NCI-H1105 treated with DMSO at 0.1 percent for 48 hours (cell line): Measurements from ENCODE around the gene EGF.
"Not testable (repeated sequence)": the region's sequence is repeated elsewhere in the genome, so short reads cannot be mapped to it uniquely, and the experiment has no call there.

Source experiments
- DNase-seq: peaks from one replicate; lab custom pipeline; 2025; lab: John Stamatoyannopoulos, UW

Gene EGF

DNA sequence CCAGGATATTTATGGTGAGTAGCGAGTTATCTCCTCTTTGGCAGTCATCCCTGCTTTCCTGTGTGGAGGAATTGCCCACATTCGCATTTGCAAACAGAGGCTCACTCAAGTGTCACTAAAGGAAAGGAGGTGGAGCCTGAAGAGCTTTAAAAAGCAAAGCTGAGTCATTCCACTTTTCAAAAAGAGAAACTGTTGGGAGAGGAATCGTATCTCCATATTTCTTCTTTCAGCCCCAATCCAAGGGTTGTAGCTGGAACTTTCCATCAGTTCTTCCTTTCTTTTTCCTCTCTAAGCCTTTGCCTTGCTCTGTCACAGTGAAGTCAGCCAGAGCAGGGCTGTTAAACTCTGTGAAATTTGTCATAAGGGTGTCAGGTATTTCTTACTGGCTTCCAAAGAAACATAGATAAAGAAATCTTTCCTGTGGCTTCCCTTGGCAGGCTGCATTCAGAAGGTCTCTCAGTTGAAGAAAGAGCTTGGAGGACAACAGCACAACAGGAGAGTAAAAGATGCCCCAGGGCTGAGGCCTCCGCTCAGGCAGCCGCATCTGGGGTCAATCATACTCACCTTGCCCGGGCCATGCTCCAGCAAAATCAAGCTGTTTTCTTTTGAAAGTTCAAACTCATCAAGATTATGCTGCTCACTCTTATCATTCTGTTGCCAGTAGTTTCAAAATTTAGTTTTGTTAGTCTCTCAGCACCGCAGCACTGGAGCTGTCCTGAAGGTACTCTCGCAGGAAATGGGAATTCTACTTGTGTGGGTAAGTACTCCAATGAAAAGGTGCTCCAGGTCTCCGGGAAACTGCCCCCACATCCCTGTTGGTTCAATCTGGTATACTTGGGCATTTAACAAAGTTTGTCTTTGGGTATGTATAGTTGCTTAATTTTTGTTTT lies at the start of gene EGF:
Gene EGF, plus strand, starts transcription at position 178 of the 890 bp plus-strand sequence. Its CDS starts 453 bp downstream, at position 631.
- no peak for DNase-seq

DNA sequence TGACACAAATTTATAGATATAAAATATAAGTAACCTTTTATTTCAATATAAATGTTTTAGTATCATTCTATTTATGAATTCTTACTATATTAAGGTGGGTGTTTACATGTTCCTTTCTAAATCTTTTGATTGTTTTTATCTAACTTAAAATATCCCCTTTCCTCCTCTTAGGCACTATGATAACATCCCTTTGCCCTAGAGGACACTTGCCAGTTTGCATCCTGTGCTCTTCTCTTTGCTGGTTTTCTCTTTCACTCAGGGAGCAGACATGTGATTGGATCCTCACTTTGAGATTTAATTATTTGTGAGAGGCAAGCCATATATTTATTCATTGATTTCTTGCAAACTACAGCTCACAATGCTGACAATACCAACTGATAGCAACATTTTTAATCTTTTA lies 48.5 kb upstream of the EGF start:
- DNase-seq: no peak

DNA sequence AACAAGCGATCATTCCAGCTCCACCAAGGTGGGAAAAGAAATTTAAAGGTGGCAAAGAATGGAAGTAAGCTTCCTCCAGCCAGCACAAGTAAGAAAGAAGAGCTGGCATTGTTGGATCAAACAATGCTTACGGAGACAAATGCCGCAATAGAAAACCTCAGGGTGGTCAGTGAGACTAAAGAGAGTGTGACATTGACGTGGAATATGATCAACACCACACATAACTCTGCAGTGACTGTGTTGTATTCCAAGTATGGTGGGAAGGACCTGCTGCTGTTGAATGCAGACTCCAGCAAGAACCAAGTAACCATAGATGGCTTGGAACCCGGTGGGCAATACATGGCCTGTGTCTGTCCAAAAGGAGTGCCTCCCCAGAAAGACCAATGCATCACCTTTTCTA lies 42.6 kb upstream of the EGF start:
- DNase-seq: no peak

DNA sequence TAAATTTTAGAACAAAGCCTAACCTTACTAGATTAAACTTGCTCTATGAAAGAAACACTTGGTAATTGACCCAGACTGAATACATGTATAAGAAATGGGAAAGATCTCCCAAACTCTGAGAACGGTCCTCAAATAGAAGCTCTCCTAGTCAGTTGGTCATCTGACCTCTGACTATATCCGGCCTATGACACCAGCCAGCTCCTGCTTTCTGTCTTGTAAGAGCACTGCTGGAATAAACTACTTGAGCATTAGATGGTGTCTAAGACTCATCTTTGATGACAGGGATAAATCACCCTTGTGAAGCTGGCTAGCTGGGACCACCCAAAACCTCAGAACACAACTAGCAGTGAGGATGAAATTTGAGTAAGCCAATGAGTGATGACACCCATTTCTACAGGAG lies 40.6 kb upstream of the EGF start:
- DNase-seq: no peak

DNA sequence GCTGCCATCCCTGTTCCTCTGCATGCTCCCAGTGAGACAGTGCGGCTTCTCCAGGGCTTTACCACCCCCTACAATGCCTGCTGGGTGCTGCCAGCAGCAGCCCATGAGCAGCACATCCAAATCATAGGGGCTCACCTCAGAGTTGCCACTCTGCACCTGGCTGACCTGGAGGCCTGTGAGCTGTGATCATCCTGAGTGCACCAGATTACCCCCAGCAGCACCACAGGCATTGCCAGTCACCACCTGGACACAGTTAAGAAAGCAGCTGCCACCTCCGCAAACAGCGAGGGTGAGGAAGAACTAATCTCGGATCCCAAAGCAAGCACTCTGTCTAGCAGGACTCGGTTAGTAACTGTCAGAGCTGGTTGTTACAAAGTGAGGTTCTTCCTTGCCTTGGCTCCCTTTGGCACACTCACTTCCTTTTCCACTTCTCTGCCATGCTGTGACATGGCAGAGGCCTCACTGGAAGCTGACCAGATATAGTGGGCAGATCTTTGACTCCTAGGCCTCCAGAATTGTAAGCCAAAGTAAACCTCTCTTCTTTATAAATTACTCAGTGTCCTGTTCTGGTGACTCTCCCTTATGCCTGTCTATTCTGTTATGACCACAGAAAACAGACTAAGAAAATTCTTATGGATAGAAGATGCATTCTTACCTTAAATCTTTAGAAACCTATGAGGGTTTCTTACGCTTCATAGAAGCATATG lies 39.6 kb upstream of the EGF start:
- no peak for DNase-seq

DNA sequence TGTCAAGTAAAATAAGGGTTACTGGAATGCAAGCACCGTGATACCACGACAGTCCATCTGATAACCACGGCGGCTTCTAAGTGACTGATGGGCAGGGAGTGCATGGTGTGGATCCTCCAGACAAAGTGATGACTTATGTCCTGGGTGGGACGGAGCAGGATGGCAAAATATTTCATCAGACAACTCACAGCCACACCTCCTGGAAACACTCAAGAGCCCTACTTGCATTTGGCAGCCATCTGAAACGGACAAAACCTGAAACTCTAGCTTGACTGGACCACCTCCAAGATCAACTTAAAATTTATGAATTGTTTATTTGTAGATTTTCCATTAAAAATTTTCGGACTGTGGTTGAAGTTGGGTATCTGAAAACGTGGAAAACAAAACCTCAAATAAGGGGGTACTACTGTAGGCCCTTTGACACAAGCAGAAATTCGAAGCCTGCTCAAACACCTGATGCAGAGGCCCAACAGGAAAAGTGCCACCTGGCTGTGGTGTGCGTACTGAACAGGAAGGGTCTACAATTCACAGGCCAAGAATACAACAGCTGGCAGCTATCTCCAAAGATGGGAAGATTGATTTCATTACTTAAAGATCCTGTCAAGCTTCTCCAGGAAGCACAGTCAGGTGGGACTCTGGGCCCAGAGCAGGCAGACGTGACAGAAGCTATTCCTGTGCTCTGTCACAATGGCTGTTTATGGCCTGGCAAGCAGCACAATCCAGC lies 38.7 kb upstream of the EGF start:
- no peak for DNase-seq

DNA sequence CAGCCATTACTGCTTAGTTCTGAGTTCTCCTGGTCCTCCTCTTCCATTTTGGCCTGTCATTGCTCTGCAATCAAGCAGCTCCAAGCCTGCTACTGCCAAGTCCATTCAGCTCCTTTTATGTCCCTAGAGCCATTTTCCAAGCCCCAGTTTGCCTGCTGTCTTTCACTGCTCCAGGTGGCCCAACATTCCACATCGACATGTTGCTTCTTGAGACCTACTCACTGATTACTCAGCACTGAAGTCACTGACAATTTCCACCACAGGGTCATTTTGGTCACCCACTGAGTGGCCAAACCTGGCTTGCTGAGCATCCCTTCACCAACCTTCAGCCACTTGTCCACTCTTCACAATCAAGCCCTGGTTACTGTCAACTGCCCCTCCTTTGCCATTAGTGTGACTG lies 37.6 kb upstream of the EGF start:
- DNase-seq: no peak

DNA sequence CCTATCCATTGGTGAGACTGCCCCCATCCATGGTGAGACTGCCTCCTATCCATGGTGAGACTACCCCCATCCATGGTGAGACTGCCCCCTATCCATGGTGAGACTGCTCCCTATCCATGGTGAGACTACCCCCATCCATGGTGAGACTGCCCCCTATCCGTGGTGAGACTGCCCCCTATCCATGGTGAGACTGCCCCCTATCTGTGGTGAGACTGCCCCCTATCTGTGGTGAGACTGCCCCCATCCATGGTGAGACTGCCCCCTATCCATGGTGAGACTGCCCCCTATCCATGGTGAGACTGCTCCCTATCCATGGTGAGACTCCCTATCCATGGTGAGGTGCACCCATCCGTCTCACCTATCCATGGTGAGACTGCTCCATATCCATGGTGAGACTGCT lies 37.1 kb upstream of the EGF start:
- DNase-seq: not testable (repeated sequence)

DNA sequence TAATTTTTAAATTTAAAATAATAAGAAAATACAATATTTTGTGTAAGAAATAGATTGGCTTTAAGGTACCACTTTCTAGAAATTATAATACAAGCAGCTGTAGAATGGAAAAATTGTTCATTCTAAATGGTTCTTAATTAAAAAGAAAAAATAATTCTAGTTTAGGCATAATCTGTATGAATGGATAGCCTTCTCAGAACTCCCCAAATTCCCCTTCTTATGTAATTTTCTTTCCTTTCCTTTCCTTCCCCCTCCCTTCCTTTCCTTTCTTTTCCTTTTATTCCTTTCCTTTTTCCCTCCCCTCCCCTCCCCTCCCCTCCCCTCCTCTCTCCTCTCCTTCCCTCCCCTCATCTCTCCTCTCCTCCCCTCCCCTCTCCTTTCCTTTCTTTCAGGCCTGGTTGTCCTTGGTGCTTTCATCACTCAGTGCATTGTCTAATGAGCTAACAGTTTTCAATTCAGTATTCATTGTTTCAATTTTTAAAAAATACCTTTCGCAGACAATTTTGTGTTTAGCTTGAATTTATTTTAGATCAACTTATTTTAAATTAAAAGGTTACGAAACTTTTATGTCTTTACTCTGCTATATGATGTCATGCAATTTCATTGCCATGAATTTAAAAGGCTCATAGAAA lies 35.9 kb upstream of the EGF start:
- no peak for DNase-seq

DNA sequence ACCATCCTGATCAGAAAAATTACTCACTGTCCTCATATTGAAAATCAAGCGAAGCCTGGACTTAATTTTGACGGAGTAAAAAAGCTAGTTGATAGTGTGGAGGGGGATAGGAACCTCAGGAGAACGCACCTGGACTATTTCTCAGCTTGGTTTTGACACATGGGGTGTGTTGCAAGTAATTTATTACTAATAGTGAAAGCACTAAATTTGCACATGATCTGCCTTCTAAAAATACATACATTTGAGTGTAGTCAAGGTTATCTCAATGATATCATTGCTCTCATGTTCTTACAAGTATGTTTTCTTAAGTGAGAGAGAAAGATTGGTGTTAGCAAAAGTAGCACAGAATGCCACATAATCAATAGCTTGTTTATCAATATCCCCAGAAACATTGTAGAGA lies 35.3 kb upstream of the EGF start:
- DNase-seq: no peak

DNA sequence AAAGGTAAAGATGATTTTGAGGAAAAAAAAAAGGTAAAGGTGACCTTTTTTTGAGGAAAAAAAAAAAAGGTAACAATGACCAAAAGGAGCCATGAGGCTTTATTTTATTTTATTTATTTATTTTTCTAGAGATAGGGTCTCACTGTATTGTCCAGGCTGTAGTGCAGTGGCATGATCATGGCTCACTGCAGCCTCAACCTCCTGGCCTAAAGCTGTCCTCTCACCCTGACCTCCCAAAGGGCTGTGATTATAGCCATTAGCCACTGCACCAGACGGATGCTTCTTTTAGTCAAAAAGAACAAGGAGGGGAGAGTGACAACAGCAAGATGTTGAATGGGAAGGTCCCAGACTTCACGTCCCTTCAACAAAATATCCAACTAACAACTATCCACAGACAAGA lies 34.3 kb upstream of the EGF start:
- no peak for DNase-seq

DNA sequence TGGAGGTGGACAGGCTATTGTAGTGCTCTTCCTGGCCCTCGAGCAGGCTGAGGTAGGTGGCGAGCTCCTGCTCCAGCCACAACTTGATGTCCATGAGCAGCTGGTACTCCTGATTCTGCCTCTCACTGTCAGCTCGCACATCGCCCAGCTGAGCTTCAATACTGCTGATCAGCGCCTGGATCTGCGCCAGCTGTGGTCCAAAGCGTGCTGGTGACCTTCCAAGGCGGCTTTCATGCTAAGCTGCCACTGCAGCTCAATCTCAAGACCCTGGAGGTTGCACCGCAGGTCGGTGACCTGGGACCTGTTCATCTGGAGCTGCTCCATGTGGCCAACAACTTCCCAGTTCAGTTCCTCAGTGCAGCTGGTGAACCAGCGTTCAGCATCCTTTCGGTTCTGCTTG lies 33.6 kb upstream of the EGF start:
- DNase-seq: no peak

DNA sequence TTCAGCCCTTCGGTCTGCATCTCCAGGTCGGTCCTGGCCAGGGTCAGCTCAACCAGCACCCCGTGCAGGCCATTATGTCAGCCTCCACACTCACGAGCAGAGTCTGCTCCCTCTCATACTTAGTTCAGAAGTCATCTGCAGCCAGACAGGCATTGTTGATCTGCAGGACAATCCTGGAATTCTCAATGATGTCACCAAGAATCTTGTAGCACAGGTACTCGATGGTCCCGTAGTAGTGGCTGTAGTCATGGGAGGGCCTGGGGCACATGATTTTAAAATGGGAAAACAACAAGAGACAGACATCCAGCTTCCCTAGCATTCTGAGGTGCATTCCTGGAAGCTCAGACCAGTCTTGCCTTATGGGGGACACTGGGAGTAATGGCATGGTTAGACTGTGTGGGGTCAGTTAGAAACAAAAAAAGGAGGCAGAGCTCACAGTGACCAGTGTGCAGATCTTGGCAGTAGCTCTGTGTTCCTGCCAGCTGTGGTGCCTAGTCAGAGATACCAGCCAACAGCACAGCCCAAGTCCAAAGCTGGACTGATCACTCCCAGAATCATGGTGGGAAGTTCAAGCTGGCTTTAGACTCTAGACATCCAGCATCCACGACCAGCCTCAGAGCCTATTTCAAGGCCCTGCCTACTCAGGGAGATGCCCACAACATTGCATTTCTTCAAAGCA lies 32.9 kb upstream of the EGF start:
- no peak for DNase-seq

DNA sequence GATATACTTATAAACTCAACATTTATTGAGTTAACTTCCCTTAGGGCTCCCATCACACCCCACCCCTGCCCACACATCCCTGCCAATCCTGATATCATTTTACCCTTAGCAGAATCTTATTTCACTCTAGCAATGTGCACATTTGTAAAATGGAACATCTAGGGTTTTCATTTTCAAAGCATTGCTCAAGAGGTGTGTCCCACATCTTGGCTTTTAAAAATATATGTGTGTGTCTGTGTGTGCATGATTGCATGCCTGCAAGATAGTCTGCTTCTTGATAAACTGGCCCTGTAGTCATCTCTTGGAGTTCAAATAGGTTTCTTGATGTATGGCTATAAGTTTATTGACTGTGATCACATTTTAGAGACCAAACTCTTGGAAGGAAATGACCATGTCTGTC lies 26.4 kb upstream of the EGF start:
- no peak for DNase-seq

DNA sequence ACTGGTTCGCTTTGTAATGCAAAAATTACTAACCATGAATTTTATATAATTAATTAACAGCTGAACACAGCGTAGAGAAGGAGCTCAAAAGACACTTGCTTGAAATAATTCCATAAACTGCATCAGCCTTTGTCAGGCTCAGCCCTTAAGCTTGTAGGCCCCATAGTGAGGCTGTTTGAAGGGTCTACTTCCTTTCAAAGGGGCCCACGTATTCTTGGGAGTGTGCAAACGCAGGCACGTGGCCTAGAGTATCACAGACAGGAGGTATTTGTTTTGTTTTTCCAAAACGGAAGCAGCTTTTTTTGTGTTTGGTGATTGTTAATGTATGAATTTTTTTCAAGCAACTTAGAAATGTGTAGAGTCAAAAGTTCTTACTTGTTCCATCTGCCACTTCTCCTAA lies 25.6 kb upstream of the EGF start:
- no peak for DNase-seq

DNA sequence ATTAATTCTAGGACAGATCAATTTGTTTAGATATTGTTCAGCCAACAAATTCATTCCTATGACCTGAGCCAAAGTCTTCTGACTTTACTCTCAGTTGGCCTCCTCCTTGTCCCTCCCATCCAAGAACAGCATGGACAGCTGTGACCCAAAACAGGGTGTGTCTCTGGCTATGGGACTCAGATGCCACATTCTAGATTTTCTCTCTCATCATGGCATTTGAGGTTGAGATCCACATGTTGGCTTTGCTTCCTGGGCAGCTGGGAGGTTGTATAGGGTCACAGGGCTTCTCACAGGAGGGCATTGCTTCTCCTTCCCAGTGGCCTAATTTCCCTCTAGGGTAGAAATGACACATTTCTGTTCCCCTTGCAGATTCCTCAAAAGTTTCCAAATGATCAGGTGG lies 22.6 kb upstream of the EGF start:
- DNase-seq: no peak

DNA sequence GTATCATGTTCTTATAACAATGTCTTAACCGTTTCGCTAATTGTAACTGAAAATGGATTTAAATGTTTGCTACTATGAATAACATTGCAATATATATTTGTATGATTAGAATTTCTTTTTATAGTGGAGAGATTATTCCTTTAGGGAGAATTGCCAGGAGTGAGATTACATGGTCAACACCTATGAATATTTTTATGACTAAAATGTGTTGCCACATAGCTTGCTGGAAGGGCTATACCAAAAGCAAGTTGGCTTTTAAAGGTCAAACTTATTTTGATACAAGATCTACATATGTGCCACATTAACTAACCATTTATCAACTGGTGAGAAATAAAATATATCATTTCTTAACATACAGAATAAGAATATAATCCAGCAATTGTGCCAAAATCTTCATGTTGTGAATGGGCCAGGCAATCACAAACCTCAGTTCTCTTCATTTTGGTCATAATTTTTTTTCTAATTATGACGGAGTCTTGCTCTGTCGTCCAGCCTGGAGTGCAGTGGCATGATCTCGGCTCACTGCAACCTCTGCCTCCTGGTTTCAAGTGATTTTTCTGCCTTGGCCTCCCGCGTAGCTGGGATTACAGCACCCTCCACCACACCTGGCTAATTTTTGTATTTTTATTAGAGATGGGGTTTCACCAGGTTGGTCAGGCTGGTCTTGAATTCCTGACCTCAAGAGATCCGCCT lies 10.0 kb upstream of the EGF start:
- DNase-seq: no peak

DNA sequence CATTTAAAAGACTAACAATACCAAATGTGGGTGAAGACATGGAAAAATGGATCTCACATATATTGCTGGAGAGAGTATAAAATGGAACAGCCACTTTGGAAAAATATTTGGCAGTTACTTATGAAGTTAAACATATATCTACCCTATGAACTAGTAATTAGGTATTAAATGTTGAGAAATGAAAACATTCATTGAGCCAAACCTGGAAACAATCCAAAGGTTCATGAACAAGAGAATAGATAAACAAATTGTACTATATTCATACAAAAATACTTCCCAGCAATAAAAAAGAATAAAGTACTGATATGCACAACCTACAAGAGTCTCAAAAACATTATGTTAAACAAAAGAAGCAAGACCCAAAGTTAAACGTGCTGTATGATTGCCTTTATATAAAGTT lies 4.0 kb upstream of the EGF start:
- no peak for DNase-seq

DNA sequence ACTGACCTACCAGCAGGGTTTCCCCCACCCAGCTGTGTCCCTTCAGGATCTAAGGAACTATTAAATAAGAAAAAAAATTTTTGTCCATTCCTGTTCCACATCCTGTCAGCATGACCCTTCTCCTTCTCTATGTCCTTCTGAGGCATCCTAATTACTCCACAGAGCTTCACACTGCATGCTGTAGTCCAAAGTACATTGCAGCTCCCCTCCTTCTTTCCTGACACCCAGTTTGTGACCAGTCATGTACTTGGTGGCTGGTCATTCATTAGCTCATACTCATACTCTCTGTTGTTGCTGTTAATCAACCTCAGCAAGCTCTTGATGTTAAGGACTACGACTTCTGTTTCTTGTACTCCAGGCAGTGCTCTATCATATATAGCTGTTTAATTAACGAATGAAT lies 2.4 kb upstream of the EGF start:
- DNase-seq: no peak

DNA sequence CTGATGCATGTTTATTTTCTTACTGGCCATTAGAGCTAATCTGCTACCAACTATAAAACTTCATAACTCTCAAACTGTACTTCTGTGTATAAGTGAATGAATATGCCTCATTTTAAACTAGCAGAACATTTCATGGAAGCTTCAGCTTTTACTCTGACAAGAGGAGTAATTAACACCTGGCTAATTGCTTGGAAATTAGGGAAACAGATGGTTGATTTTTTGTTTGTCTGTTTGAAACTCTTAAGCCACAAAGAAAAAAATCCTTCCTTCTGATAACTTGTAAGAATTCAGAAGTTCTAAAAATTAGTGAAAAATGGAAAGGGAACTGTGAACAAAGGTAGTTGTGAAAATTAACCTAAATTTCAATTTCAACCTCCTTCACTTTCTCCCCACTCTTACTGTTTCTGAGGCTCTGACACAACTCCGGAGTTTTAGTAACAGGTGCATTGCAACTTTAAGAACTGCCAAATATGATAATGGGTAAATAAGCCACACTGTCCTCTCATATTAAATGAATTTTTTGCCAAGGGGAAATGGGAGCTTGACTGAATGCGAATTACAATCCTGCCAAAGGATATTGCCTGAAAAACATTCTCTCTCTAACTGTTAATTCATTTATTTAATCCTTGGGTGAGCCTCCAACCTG lies 1.0 kb downstream of the EGF start:
- peak; percentile 11 for DNase-seq

DNA sequence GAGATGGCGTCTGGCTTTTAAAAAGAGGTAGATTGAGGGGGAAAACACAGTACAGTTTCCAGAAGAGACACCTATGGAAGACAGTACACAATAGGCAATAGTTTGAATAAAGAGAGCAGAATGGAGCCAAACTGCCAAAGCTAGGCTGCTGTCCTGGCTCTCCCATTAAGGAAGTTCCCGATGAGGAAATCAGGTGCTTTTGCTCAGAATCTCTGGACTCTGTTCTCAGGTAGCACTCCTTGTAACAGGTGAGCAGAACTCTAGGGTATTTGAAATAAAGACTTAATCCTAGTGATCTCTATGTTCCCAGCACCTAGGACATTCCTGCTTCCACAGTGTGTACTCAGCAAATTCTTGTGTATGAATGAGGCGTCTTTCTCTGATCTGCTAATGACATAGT lies 1.6 kb downstream of the EGF start:
- DNase-seq: no peak
